H9 (cell line): ENCODE results near the gene PRKAG2. TPM values are rescaled to one million over a fixed set of nuclear protein-coding genes. Genes with fewer than 3 reads are reported as not detected.
A peak's percentile ranks its signal among the peaks of the same experiment; 100 is the strongest.

Source experiments
- DNase-seq: peaks from one replicate; pipeline ENCODE4 v3.0.0-alpha.2; 2017
- H2AFZ ChIP-seq: one replicate; pipeline ENCODE4 v1.6.1; 2013; ENCODE audit warnings: mild to moderate bottlenecking, low read length, control low read depth, moderate library complexity
- H2AK5ac ChIP-seq: 2 replicates; pipeline ENCODE4 v1.6.1; 2013; ENCODE audit warnings: low read length, control low read depth, mixed read lengths; ENCODE audit not compliant: insufficient read length
- H2BK120ac ChIP-seq: one replicate; pipeline ENCODE4 v1.6.1; 2013; ENCODE audit warnings: low read depth, mild to moderate bottlenecking, low read length, control low read depth, inconsistent platforms; ENCODE audit not compliant: poor library complexity, severe bottlenecking
- H2BK12ac ChIP-seq: 2 replicates; pipeline ENCODE4 v1.6.1; 2013; ENCODE audit warnings: low read length, control low read depth, mixed read lengths, low read depth; ENCODE audit not compliant: insufficient read length
- H2BK15ac ChIP-seq: 2 replicates; pipeline ENCODE4 v1.6.1; 2013; ENCODE audit warnings: low read depth, low read length, control low read depth
- H2BK20ac ChIP-seq: one replicate; pipeline ENCODE4 v1.6.1; 2013; ENCODE audit warnings: low read depth, mild to moderate bottlenecking, low read length, control low read depth, inconsistent platforms; ENCODE audit not compliant: poor library complexity, severe bottlenecking
- H2BK5ac ChIP-seq: 2 replicates; pipeline ENCODE4 v1.6.1; 2013; ENCODE audit warnings: low read length, control low read depth, mixed read lengths; ENCODE audit not compliant: insufficient read length
- H3K14ac ChIP-seq: 2 replicates; pipeline ENCODE4 v1.6.1; 2013; ENCODE audit warnings: low read length, control low read depth; ENCODE audit not compliant: insufficient read depth
- H3K18ac ChIP-seq: 2 replicates; pipeline ENCODE4 v1.6.1; 2013; ENCODE audit warnings: low read depth, mild to moderate bottlenecking, mixed read lengths, low read length, control low read depth; ENCODE audit not compliant: insufficient read length
- H3K23ac ChIP-seq: 2 replicates; pipeline ENCODE4 v1.6.1; 2013; ENCODE audit warnings: low read length, control low read depth, mixed read lengths, low read depth; ENCODE audit not compliant: insufficient read length
- H3K23me2 ChIP-seq: 2 replicates; pipeline ENCODE4 v1.6.1; 2013; ENCODE audit warnings: low read depth, mild to moderate bottlenecking, mixed read lengths, low read length, control low read depth; ENCODE audit not compliant: insufficient read length, poor library complexity, severe bottlenecking
- H3K27ac ChIP-seq: 2 replicates; pipeline ENCODE4 v1.5.1; 2013; ENCODE audit warnings: low read length, control low read depth, mixed read lengths, low read depth; ENCODE audit not compliant: insufficient read length
- H3K27me3 ChIP-seq: 2 replicates; pipeline ENCODE4 v1.6.1; 2013; ENCODE audit warnings: low read length, control low read depth, inconsistent platforms; ENCODE audit not compliant: insufficient read depth
- H3K4ac ChIP-seq: 2 replicates; pipeline ENCODE4 v1.6.1; 2013; ENCODE audit warnings: low read depth, mild to moderate bottlenecking, control low read depth, inconsistent platforms, low read length, moderate library complexity
- H3K4me1 ChIP-seq: 2 replicates; pipeline ENCODE4 v1.6.1; 2013; ENCODE audit warnings: low read length, control low read depth, inconsistent platforms; ENCODE audit not compliant: insufficient read depth
- H3K4me2 ChIP-seq: 2 replicates; pipeline ENCODE4 v1.6.1; 2013; ENCODE audit warnings: low read length, control low read depth, mixed read lengths; ENCODE audit not compliant: insufficient read length, insufficient read depth
- H3K56ac ChIP-seq: 2 replicates; pipeline ENCODE4 v1.6.1; 2013; ENCODE audit warnings: low read depth, mild to moderate bottlenecking, mixed read lengths, low read length, control low read depth; ENCODE audit not compliant: insufficient read length
- H3K79me1 ChIP-seq: 2 replicates; pipeline ENCODE4 v1.6.1; 2013; ENCODE audit warnings: low read depth, mild to moderate bottlenecking, moderate library complexity, low read length, control low read depth, inconsistent platforms; ENCODE audit not compliant: insufficient read depth, poor library complexity, severe bottlenecking
- H3K79me2 ChIP-seq: 2 replicates; pipeline ENCODE4 v1.6.1; 2013; ENCODE audit warnings: low read length, control low read depth, inconsistent platforms; ENCODE audit not compliant: insufficient read depth
- H3K9ac ChIP-seq: 2 replicates; pipeline ENCODE4 v1.6.1; 2013; ENCODE audit warnings: low read length, control low read depth, mixed read lengths; ENCODE audit not compliant: insufficient read length; ENCODE audit errors: extremely low read depth
- H3K9me3 ChIP-seq: one replicate; pipeline ENCODE4 v1.6.1; 2013; ENCODE audit warnings: low read depth, low read length, inconsistent platforms; ENCODE audit not compliant: control insufficient read depth
- H3T11ph ChIP-seq: one replicate; pipeline ENCODE4 v1.6.1; 2013; ENCODE audit warnings: mild to moderate bottlenecking, low read length, control low read depth, inconsistent platforms
- H4K20me1 ChIP-seq: one replicate; pipeline ENCODE4 v1.6.1; 2013; ENCODE audit not compliant: control insufficient read depth, insufficient read length, insufficient read depth
- H4K5ac ChIP-seq: 2 replicates; pipeline ENCODE4 v1.6.1; 2013; ENCODE audit warnings: low read depth, mild to moderate bottlenecking, mixed read lengths, low read length, control low read depth; ENCODE audit not compliant: insufficient read length
- H4K8ac ChIP-seq: replicated peaks from 2 replicates; pipeline ENCODE4 v1.6.1; 2013; ENCODE audit warnings: low read length, control low read depth, mixed read lengths, low read depth; ENCODE audit not compliant: insufficient read length
- H4K91ac ChIP-seq: 2 replicates; pipeline ENCODE4 v1.6.1; 2013; ENCODE audit warnings: low read depth, mild to moderate bottlenecking, moderate library complexity, mixed read lengths, low read length, control low read depth; ENCODE audit not compliant: insufficient read length
- H3K27ac Mint-ChIP-seq, 3 experiments: 2 replicates in 2 of 3; 3 replicates in 1 of 3; pipeline ENCODE4 v1.8.0; 2020 to 2021; ENCODE audit warnings: mixed read lengths in 3 of 3, mild to moderate bottlenecking in 1 of 3, moderate library complexity in 1 of 3
- H3K27me3 Mint-ChIP-seq: 2 replicates; pipeline ENCODE4 v1.8.0; 2021; ENCODE audit warnings: low read depth, mild to moderate bottlenecking, moderate library complexity, mixed read lengths
- H3K36me3 Mint-ChIP-seq, 3 experiments: 2 replicates in 2 of 3; 3 replicates in 1 of 3; pipeline ENCODE4 v1.8.0; 2020 to 2021; ENCODE audit warnings: low read depth in 3 of 3, mixed read lengths in 3 of 3; ENCODE audit not compliant: insufficient read depth in 1 of 3
- H3K4me1 Mint-ChIP-seq, 2 experiments: 2 replicates each; pipeline ENCODE4 v1.8.0; 2020; ENCODE audit warnings: mixed read lengths in 2 of 2
- H3K4me3 Mint-ChIP-seq, 2 experiments: 2 replicates in 1 of 2; 3 replicates in 1 of 2; pipeline ENCODE4 v1.8.0; 2020 to 2021; ENCODE audit warnings: mild to moderate bottlenecking in 2 of 2, mixed read lengths in 2 of 2, moderate library complexity in 1 of 2
- H3K9me3 Mint-ChIP-seq, 2 experiments: 2 replicates in 1 of 2; 3 replicates in 1 of 2; pipeline ENCODE4 v1.8.0; 2020; ENCODE audit warnings: mild to moderate bottlenecking in 2 of 2, mixed read lengths in 2 of 2, moderate library complexity in 1 of 2
- CTCF ChIP-seq: fragments of 200-600 bp; sonication (generic); conservative IDR thresholded peaks from 3 replicates; pipeline ENCODE4 v1.8.0; 2021; ENCODE audit warnings: antibody characterized with exemption, mild to moderate bottlenecking
- WGBS: extraction: QIAGEN DNeasy Blood & Tissue Kit; methylation state at CpG from one replicate; pipeline ENCODE4 v1.1.7; 2013; ENCODE audit warnings: missing lambda C conversion rate, low lambda C conversion rate, mixed read lengths; ENCODE audit not compliant: insufficient read length; ENCODE audit errors: extremely low coverage; 5-methylcytosine and 5-hydroxymethylcytosine counted together
- total RNA-seq: library from RNA; stranded (reverse); gene quantifications from 2 replicates; pipeline ENCODE4 v1.2.1, GENCODE V29; 2021

The PRKAG2 gene
- total RNA-seq, 1 experiment from 2014 or later, result 11.8 TPM

GRCh38 chr7:151786936-151787335 is 90.0 kb downstream of the PRKAG2 start:
- Mint-ChIP-seq H3K27me3 (peaks cover 21% of the 10 kb centered on the region), H3K9me3 (no peaks in the 10 kb centered on the region), H3K27ac (no peak overlapping the region), H3K36me3 (no peaks in the 10 kb centered on the region), H3K4me1 (peaks cover 2 to 4% of the 10 kb centered on the region in 2 experiments; a peak in 2 of 4 replicates), H3K4me3 (peak overlapping the region in 1 of 2 experiments; percentile 47; a peak in 1 of 5 replicates)
- Histone ChIP-seq H3K9ac (no peak overlapping the region), H3K14ac (no peak overlapping the region), H3K4ac (no peak overlapping the region), H3K27me3 (no peaks in the 10 kb centered on the region; the same call in 1 of the 2 replicates), H4K91ac (no peak overlapping the region), H4K5ac (no peak overlapping the region), H2BK15ac (no peak overlapping the region), H3K23me2 (peaks cover 7% of the 10 kb centered on the region), H3K4me2 (no peak overlapping the region), H3K23ac (no peak overlapping the region), H3K79me1 (no peaks in the 10 kb centered on the region), H3K9me3 (no peaks in the 10 kb centered on the region), H2BK20ac (no peak overlapping the region), H3K27ac (no peak overlapping the region), H3K18ac (no peak overlapping the region), H2AFZ (no peak overlapping the region), H2BK12ac (no peak overlapping the region), H2AK5ac (no peak overlapping the region), H4K20me1 (no peaks in the 10 kb centered on the region), H3K79me2 (no peaks in the 10 kb centered on the region), H3K4me1 (peaks cover 2% of the 10 kb centered on the region; the same call in 1 of the 2 replicates), H2BK5ac (no peak overlapping the region), H2BK120ac (no peak overlapping the region), H3T11ph (no peak overlapping the region), H4K8ac (no peak overlapping the region), H3K56ac (no peak overlapping the region)
- DNase-seq, result no peak
- no CpG with 5 or more reads among the region's 5 CpGs for WGBS
- no peak for TF ChIP-seq CTCF
